ENCODE measurements around the gene PALS2.

Gene PALS2

GRCh38 chr7:24591152-24591551 is 17.9 kb downstream of the PALS2 start:
- DNase-seq (ENCODE audit: low read depth): no peak

- no peak for DNase-seq (ENCODE audit: low read depth)
Measured at GRCh38 chr7:24595671-24596418, 22.6 kb downstream of the PALS2 start.

- DNase-seq (ENCODE audit: low read depth): no peak
Measured at GRCh38 chr7:24597014-24597413, 23.8 kb downstream of the PALS2 start.

- DNase-seq (ENCODE audit: low read depth): no peak
Measured at GRCh38 chr7:24601600-24601999, 28.3 kb downstream of the PALS2 start.

- DNase-seq (ENCODE audit: low read depth): no peak
Measured at GRCh38 chr7:24602860-24603456, 29.7 kb downstream of the PALS2 start.

- no peak for DNase-seq (ENCODE audit: low read depth)
Measured at GRCh38 chr7:24604630-24605029, 31.4 kb downstream of the PALS2 start.

GRCh38 chr7:24608504-24608903 is 35.3 kb downstream of the PALS2 start:
- no peak for DNase-seq (ENCODE audit: low read depth)

- DNase-seq (ENCODE audit: low read depth): no peak
Measured at GRCh38 chr7:24609059-24609458, 35.8 kb downstream of the PALS2 start.

- no peak for DNase-seq (ENCODE audit: low read depth)
Measured at GRCh38 chr7:24609570-24609969, 36.3 kb downstream of the PALS2 start.

GRCh38 chr7:24611130-24611529 is 37.9 kb downstream of the PALS2 start:
- DNase-seq (ENCODE audit: low read depth): no peak

- no peak for DNase-seq (ENCODE audit: low read depth)
Measured at GRCh38 chr7:24617957-24618616, 44.8 kb downstream of the PALS2 start.

- no peak for DNase-seq (ENCODE audit: low read depth)
Measured at GRCh38 chr7:24619978-24620377, 46.7 kb downstream of the PALS2 start.

GRCh38 chr7:24622646-24623182 is 49.5 kb downstream of the PALS2 start:
- no peak for DNase-seq (ENCODE audit: low read depth)

Measured in non-pigmented ciliary epithelial cell (primary cell).